Testis (tissue), 2 donors: Measurements from ENCODE around the gene RFPL3.
"Not testable (repeated sequence)": the region's sequence is repeated elsewhere in the genome, so short reads cannot be mapped to it uniquely, and the experiment has no call there.

Experiments used
- CTCF ChIP-seq, 3 experiments: fragments of 450-650 bp in 2 of 3; fragments of 200-600 bp in 1 of 3; sonication (generic) in 1 of 3; IDR thresholded peaks; one replicate each; pipeline ENCODE4 v1.5.1; 2016 to 2019; ENCODE audit warnings: antibody characterized with exemption in 3 of 3, mild to moderate bottlenecking in 2 of 3, moderate library complexity in 1 of 3
- POLR2A ChIP-seq: fragments of 450-650 bp; IDR thresholded peaks from one replicate; pipeline ENCODE4 v1.6.1; 2017; ENCODE audit warnings: antibody characterized with exemption, mild to moderate bottlenecking, moderate library complexity

- not testable (repeated sequence) for TF ChIP-seq CTCF (IDR thresholded peaks at IDR 0.05); POLR2A
Observed at GRCh38 chr22:32337425-32337824, 20.2 kb upstream of the RFPL3 start.
